Activated CD4-positive, alpha-beta T cell treated with anti-CD3 and anti-CD28 coated beads for 36 hours (primary cell): ENCODE data around the gene DNASE1L1. TPM values are rescaled to one million over a fixed set of nuclear protein-coding genes. Genes with fewer than 3 reads are reported as not detected.
"Not testable (repeated sequence)": the region's sequence is repeated elsewhere in the genome, so short reads cannot be mapped to it uniquely, and the experiment has no call there.

Source experiments
- ATAC-seq: fragments of 200-7000 bp; cut with Tn5 transposase; one replicate; pipeline ENCODE4 v1.10.0; 2021; ENCODE audit warnings: mild to moderate bottlenecking, moderate library complexity
- CTCF ChIA-PET: fragments of 350-600 bp; sonication (Branson Sonifier 250); formaldehyde crosslinking; loops from one replicate; lab custom pipeline; 2021; ENCODE audit warnings: antibody characterized with exemption; lab: Charles Lee
- POLR2A ChIA-PET: fragments of 350-600 bp; sonication (Branson Sonifier 250); formaldehyde crosslinking; loops from one replicate; lab custom pipeline; 2021; ENCODE audit warnings: antibody characterized with exemption, inconsistent platforms; lab: Charles Lee
- DNase-seq: peaks from one replicate; pipeline ENCODE4 v3.0.0-alpha.2; 2020
- H3K27ac Mint-ChIP-seq: one replicate; pipeline ENCODE4 v1.8.0; 2021; ENCODE audit warnings: mixed read lengths
- H3K27me3 Mint-ChIP-seq: one replicate; pipeline ENCODE4 v1.8.0; 2021; ENCODE audit warnings: mixed read lengths
- H3K36me3 Mint-ChIP-seq: one replicate; pipeline ENCODE4 v1.8.0; 2021; ENCODE audit warnings: low read depth, mixed read lengths
- H3K4me1 Mint-ChIP-seq: one replicate; pipeline ENCODE4 v1.8.0; 2021; ENCODE audit warnings: mixed read lengths
- H3K4me3 Mint-ChIP-seq: one replicate; pipeline ENCODE4 v1.8.0; 2021; ENCODE audit warnings: mild to moderate bottlenecking, moderate library complexity, mixed read lengths
- H3K9me3 Mint-ChIP-seq: one replicate; pipeline ENCODE4 v1.8.0; 2021; ENCODE audit warnings: low read depth, mixed read lengths
- intact Hi-C, 2 experiments: fragments of 100-400 bp; cut with DNase I in 1 of 2; cut with micrococcal nuclease in 1 of 2; formaldehyde crosslinking; loops; one replicate each; pipeline versions ENCODE4 v1.14.2 to v1.15.1; 2022 to 2024; cut with DNase I, micrococcal nuclease
- total RNA-seq, 2 experiments: library from RNA; stranded (reverse); gene quantifications; one replicate each; pipeline ENCODE4 v1.2.3, GENCODE V29; 2021

DNASE1L1 gene
- total RNA-seq, 2 experiments from 2014 or later: 12.6 to 13.4 TPM

GRCh38 chrX:154396363-154396762, 12.7 kb downstream of the DNASE1L1 start:
- H3K27me3 Mint-ChIP-seq, H3K4me1 Mint-ChIP-seq, H3K27ac Mint-ChIP-seq, ATAC-seq, intact Hi-C loops, H3K9me3 Mint-ChIP-seq, POLR2A ChIA-PET, CTCF ChIA-PET, DNase-seq: not testable (repeated sequence)
- H3K36me3 Mint-ChIP-seq: peaks cover 33% of the 10 kb centered on the region
- H3K4me3 Mint-ChIP-seq: peak overlapping the region; percentile 99

GRCh38 chrX:154389812-154390747, 19.0 kb downstream of the DNASE1L1 start:
- CTCF ChIA-PET, POLR2A ChIA-PET, H3K36me3 Mint-ChIP-seq, H3K4me1 Mint-ChIP-seq, intact Hi-C loops, H3K27me3 Mint-ChIP-seq, DNase-seq, H3K9me3 Mint-ChIP-seq, H3K27ac Mint-ChIP-seq, H3K4me3 Mint-ChIP-seq: not testable (repeated sequence)
- ATAC-seq: peak; percentile 75

- H3K9me3 Mint-ChIP-seq, H3K27ac Mint-ChIP-seq, intact Hi-C loops, H3K4me1 Mint-ChIP-seq, H3K36me3 Mint-ChIP-seq, DNase-seq, H3K27me3 Mint-ChIP-seq, H3K4me3 Mint-ChIP-seq, POLR2A ChIA-PET, CTCF ChIA-PET: not testable (repeated sequence)
- ATAC-seq: peak; percentile 16
Observed at GRCh38 chrX:154388649-154389048, 20.4 kb downstream of the DNASE1L1 start.

GRCh38 chrX:154388094-154388493, 21.0 kb downstream of the DNASE1L1 start:
- H3K27ac Mint-ChIP-seq, CTCF ChIA-PET, H3K36me3 Mint-ChIP-seq, H3K4me1 Mint-ChIP-seq, POLR2A ChIA-PET, H3K4me3 Mint-ChIP-seq, intact Hi-C loops, H3K9me3 Mint-ChIP-seq, DNase-seq, H3K27me3 Mint-ChIP-seq: not testable (repeated sequence)
- ATAC-seq: peak; percentile 48

GRCh38 chrX:154384284-154384892, 24.7 kb downstream of the DNASE1L1 start:
- Mint-ChIP-seq H3K36me3 (peaks cover 11% of the 10 kb centered on the region), H3K4me1 (peaks cover 15% of the 10 kb centered on the region), H3K4me3 (no peak overlapping the region), H3K27ac (no peak overlapping the region), H3K27me3 (no peaks in the 10 kb centered on the region), H3K9me3 (no peaks in the 10 kb centered on the region)
- ChIA-PET CTCF (interaction anchor here (1.3 kb wide), 1 partner anchor 10 kb away, joined by 3 read pairs; the partner anchor contains the start of gene FLNA), POLR2A (no interaction called here)
- no peak for DNase-seq
- no peak for ATAC-seq
- intact Hi-C loops: no loop called here

- intact Hi-C loops: no loop called here
- no peaks in the 10 kb centered on the region for H3K27me3 Mint-ChIP-seq
- ChIA-PET CTCF (interaction anchor here (1.3 kb wide), 1 partner anchor 10 kb away, joined by 3 read pairs; the partner anchor contains the start of gene FLNA), POLR2A (interaction anchor here (1.0 kb wide), 1 partner anchor 10 kb away, joined by 4 read pairs; no protein-coding TSS in a partner anchor)
- H3K4me1 Mint-ChIP-seq: peaks cover 15% of the 10 kb centered on the region
- H3K4me3 Mint-ChIP-seq: no peak overlapping the region
- peaks cover 11% of the 10 kb centered on the region for H3K36me3 Mint-ChIP-seq
- ATAC-seq (no peak), DNase-seq (no peak)
- H3K27ac Mint-ChIP-seq: peak overlapping the region; percentile 3
- H3K9me3 Mint-ChIP-seq: no peaks in the 10 kb centered on the region
Observed at GRCh38 chrX:154383359-154384283, 25.4 kb downstream of the DNASE1L1 start.

- H3K9me3 Mint-ChIP-seq: no peaks in the 10 kb centered on the region
- H3K4me3 Mint-ChIP-seq: no peak overlapping the region
- POLR2A ChIA-PET: interaction anchor here (1.0 kb wide), 1 partner anchor 9 kb away, joined by 4 read pairs; no protein-coding TSS in a partner anchor
- no peak for ATAC-seq
- H3K27ac Mint-ChIP-seq: peak overlapping the region; percentile 63
- H3K36me3 Mint-ChIP-seq: peaks cover 11% of the 10 kb centered on the region
- H3K27me3 Mint-ChIP-seq: no peaks in the 10 kb centered on the region
- DNase-seq: no peak
- H3K4me1 Mint-ChIP-seq: peaks cover 16% of the 10 kb centered on the region
- intact Hi-C loops: no loop called here
- CTCF ChIA-PET: no interaction called here
Observed at GRCh38 chrX:154382483-154383069, 26.5 kb downstream of the DNASE1L1 start.

- CTCF ChIA-PET: interaction anchor here (0.9 kb wide), 1 partner anchor 8 kb away, joined by 3 read pairs; no protein-coding TSS in a partner anchor
- Mint-ChIP-seq H3K9me3 (no peaks in the 10 kb centered on the region), H3K4me3 (no peak overlapping the region), H3K36me3 (peaks cover 11% of the 10 kb centered on the region), H3K27me3 (no peaks in the 10 kb centered on the region), H3K4me1 (peaks cover 25% of the 10 kb centered on the region), H3K27ac (no peak overlapping the region)
- POLR2A ChIA-PET: no interaction called here
- DNase-seq (no peak), ATAC-seq (no peak)
- intact Hi-C loops: no loop called here
Observed at GRCh38 chrX:154381271-154381670, 27.8 kb downstream of the DNASE1L1 start.

GRCh38 chrX:154380787-154381186, 28.3 kb downstream of the DNASE1L1 start:
- CTCF ChIA-PET: interaction anchor here (0.5 to 0.7 kb wide), 3 partner anchors 10 to 500 kb away, joined by 3 to 4 read pairs (median 3); no protein-coding TSS in a partner anchor
- Mint-ChIP-seq H3K36me3 (peaks cover 11% of the 10 kb centered on the region), H3K4me3 (peak overlapping the region; percentile 84), H3K9me3 (no peaks in the 10 kb centered on the region), H3K4me1 (peaks cover 25% of the 10 kb centered on the region), H3K27me3 (no peaks in the 10 kb centered on the region), H3K27ac (peak overlapping the region; percentile 91)
- no peak for DNase-seq
- POLR2A ChIA-PET: no interaction called here
- no peak for ATAC-seq
- intact Hi-C loops: no loop called here

GRCh38 chrX:154380153-154380552, 28.9 kb downstream of the DNASE1L1 start:
- ChIA-PET POLR2A (no interaction called here), CTCF (interaction anchor here (0.7 kb wide), 1 partner anchor 9 kb away, joined by 3 read pairs; no protein-coding TSS in a partner anchor)
- peak overlapping the region; percentile 91 for H3K27ac Mint-ChIP-seq
- H3K27me3 Mint-ChIP-seq: no peaks in the 10 kb centered on the region
- no peaks in the 10 kb centered on the region for H3K9me3 Mint-ChIP-seq
- peaks cover 11% of the 10 kb centered on the region for H3K36me3 Mint-ChIP-seq
- peak overlapping the region; percentile 84 for H3K4me3 Mint-ChIP-seq
- ATAC-seq (no peak), DNase-seq (no peak)
- intact Hi-C loops: no loop called here
- H3K4me1 Mint-ChIP-seq: peaks cover 25% of the 10 kb centered on the region
